GM23338 (cell line): Measurements from ENCODE around the gene SMYD1. TPM values are rescaled to one million over a fixed set of nuclear protein-coding genes. Genes with fewer than 3 reads are reported as not detected.

Experiments
- ATAC-seq: fragments of 200-7000 bp; cut with Tn5 transposase; 3 replicates; pipeline ENCODE4 v1.9.1; 2020
- DNase-seq: peaks from one replicate; pipeline ENCODE4 v3.0.0-alpha.2; 2015; ENCODE audit warnings: low spot score
- H2AFZ ChIP-seq: fragments of 200-600 bp; sonication (generic); 2 replicates; pipeline ENCODE4 v1.8.0; 2016; ENCODE audit warnings: antibody characterized with exemption, mild to moderate bottlenecking, moderate library complexity
- H3F3A ChIP-seq: fragments of 200-600 bp; sonication (generic); replicated peaks from 2 replicates; pipeline ENCODE4 v1.8.0; 2017; ENCODE audit warnings: antibody characterized with exemption, mixed run types, low read depth
- H3K27ac ChIP-seq: fragments of 200-600 bp; sonication (generic); 2 replicates; pipeline ENCODE4 v1.6.1; 2016; ENCODE audit warnings: low read depth
- H3K27me3 ChIP-seq: fragments of 200-600 bp; sonication (generic); 2 replicates; pipeline ENCODE4 v1.8.0; 2016; ENCODE audit warnings: mild to moderate bottlenecking, mixed run types, moderate library complexity; ENCODE audit not compliant: insufficient read depth
- H3K36me3 ChIP-seq: fragments of 200-600 bp; sonication (generic); 2 replicates; pipeline ENCODE4 v1.8.0; 2016; ENCODE audit warnings: mild to moderate bottlenecking; ENCODE audit not compliant: insufficient read depth
- H3K4me1 ChIP-seq: fragments of 200-600 bp; sonication (generic); 2 replicates; pipeline ENCODE4 v1.8.0; 2016; ENCODE audit warnings: mild to moderate bottlenecking, moderate library complexity; ENCODE audit not compliant: insufficient read depth
- H3K4me2 ChIP-seq: fragments of 200-600 bp; sonication (generic); 2 replicates; pipeline ENCODE4 v1.7.1; 2017; ENCODE audit warnings: mixed run types
- H3K4me3 ChIP-seq: fragments of 200-600 bp; sonication (generic); 2 replicates; pipeline ENCODE4 v1.6.1; 2016; ENCODE audit warnings: mixed run types
- H3K79me2 ChIP-seq: fragments of 200-600 bp; sonication (generic); replicated peaks from 2 replicates; pipeline ENCODE4 v1.8.0; 2017; ENCODE audit warnings: mild to moderate bottlenecking; ENCODE audit not compliant: insufficient read depth
- H3K9me2 ChIP-seq: fragments of 200-600 bp; sonication (generic); 2 replicates; pipeline ENCODE4 v1.8.0; 2017; ENCODE audit not compliant: insufficient read depth
- H4K20me1 ChIP-seq: fragments of 200-600 bp; sonication (generic); replicated peaks from 2 replicates; pipeline ENCODE4 v1.8.0; 2017; ENCODE audit warnings: mild to moderate bottlenecking; ENCODE audit not compliant: insufficient read depth
- H3K27ac Mint-ChIP-seq: 2 replicates; pipeline ENCODE4 v1.8.0; 2020; ENCODE audit warnings: inconsistent platforms, mild to moderate bottlenecking, moderate library complexity, mixed read lengths
- H3K27me3 Mint-ChIP-seq: 3 replicates; pipeline ENCODE4 v1.8.0; 2022; ENCODE audit warnings: low read depth, mild to moderate bottlenecking, moderate library complexity, mixed read lengths, inconsistent platforms; ENCODE audit not compliant: insufficient read depth, poor library complexity
- H3K36me3 Mint-ChIP-seq: 3 replicates; pipeline ENCODE4 v1.8.0; 2021; ENCODE audit warnings: low read depth, mild to moderate bottlenecking, inconsistent platforms, moderate library complexity, mixed read lengths
- H3K4me1 Mint-ChIP-seq: 3 replicates; pipeline ENCODE4 v1.8.0; 2020; ENCODE audit warnings: mild to moderate bottlenecking, inconsistent platforms, mixed read lengths
- H3K4me3 Mint-ChIP-seq: 3 replicates; pipeline ENCODE4 v1.8.0; 2021; ENCODE audit warnings: moderate library complexity, mild to moderate bottlenecking, inconsistent platforms, mixed read lengths
- H3K9me3 Mint-ChIP-seq: 3 replicates; pipeline ENCODE4 v1.8.0; 2020; ENCODE audit warnings: moderate library complexity, mild to moderate bottlenecking, inconsistent platforms, mixed read lengths
- CREB1 ChIP-seq: fragments of 250-450 bp; sonication (Bioruptor Pico); IDR thresholded peaks from 2 replicates; pipeline ENCODE4 v1.5.0; 2020; ENCODE audit warnings: low read depth, mild to moderate bottlenecking, moderate library complexity
- CTCF ChIP-seq, 2 experiments: fragments of 200-600 bp in 1 of 2; sonication (generic) in 1 of 2; conservative IDR thresholded peaks; 2 replicates each; pipeline versions ENCODE4 v1.5.1 to v1.6.1; 2016 to 2017; ENCODE audit warnings: antibody characterized with exemption in 2 of 2, low read depth in 2 of 2, mild to moderate bottlenecking in 2 of 2, moderate library complexity in 1 of 2
- ETS1 ChIP-seq: IDR thresholded peaks from 2 replicates; pipeline ENCODE4 v1.6.1; 2016; ENCODE audit warnings: antibody characterized with exemption
- EZH2 ChIP-seq: fragments of 200-600 bp; sonication (generic); IDR thresholded peaks from one replicate; pipeline ENCODE4 v1.8.0; 2017; ENCODE audit warnings: antibody characterized with exemption, mild to moderate bottlenecking, low read depth; ENCODE audit not compliant: unreplicated experiment
- EZH2phosphoT487 ChIP-seq: fragments of 200-600 bp; sonication (generic); IDR thresholded peaks from one replicate; pipeline ENCODE4 v1.8.1; 2018; ENCODE audit warnings: antibody characterized with exemption; ENCODE audit not compliant: unreplicated experiment
- JUNB ChIP-seq: IDR thresholded peaks from one replicate; pipeline ENCODE4 v1.6.1; 2016; ENCODE audit warnings: antibody characterized with exemption; ENCODE audit not compliant: unreplicated experiment
- NANOG ChIP-seq: IDR thresholded peaks from 2 replicates; pipeline ENCODE4 v1.6.1; 2016; ENCODE audit warnings: antibody characterized with exemption, borderline replicate concordance
- POLR2AphosphoS5 ChIP-seq: IDR thresholded peaks from 2 replicates; pipeline ENCODE4 v1.6.1; 2016; ENCODE audit warnings: antibody characterized with exemption, low read depth
- REST ChIP-seq: IDR thresholded peaks from one replicate; pipeline ENCODE4 v1.6.1; 2018; ENCODE audit warnings: antibody characterized with exemption; ENCODE audit not compliant: unreplicated experiment
- STAT1 ChIP-seq: IDR thresholded peaks from one replicate; pipeline ENCODE4 v1.6.1; 2016; ENCODE audit warnings: antibody characterized with exemption; ENCODE audit not compliant: unreplicated experiment
- ZNF114 ChIP-seq: fragments of 250-450 bp; sonication (Bioruptor Pico); IDR thresholded peaks from 2 replicates; pipeline ENCODE4 v1.5.0; 2020; ENCODE audit warnings: mild to moderate bottlenecking, moderate library complexity
- ZNF331 ChIP-seq: fragments of 250-450 bp; sonication (Bioruptor Pico); IDR thresholded peaks from 2 replicates; pipeline ENCODE4 v1.5.0; 2020; ENCODE audit warnings: low read depth, mild to moderate bottlenecking, moderate library complexity
- ZNF462 ChIP-seq: fragments of 250-450 bp; sonication (Bioruptor Pico); IDR thresholded peaks from 2 replicates; pipeline ENCODE4 v1.5.0; 2020; ENCODE audit warnings: mild to moderate bottlenecking, moderate library complexity
- polyA plus RNA-seq: library from polyadenylated mRNA; unstranded; fragments of >200 nt; fragmentation: Nextera tagmentation; extraction: Ambion mirVana; gene quantifications from 2 replicates; pipeline ENCODE4 v1.2.1, GENCODE V29; 2016
- total RNA-seq: library from RNA; depleted of rRNA; stranded (reverse); fragments of >200 nt; shearing (Covaris generic); gene quantifications from 2 replicates; pipeline ENCODE4 v1.2.3, GENCODE V29; 2014

The SMYD1 gene
- total and polyA plus RNA-seq, 2 experiments from 2014 or later, result 0.07 TPM; not detected in 1

- no peak for DNase-seq
- no peaks in the 10 kb centered on the region for H3K79me2 ChIP-seq
- H4K20me1 ChIP-seq, result no peaks in the 10 kb centered on the region
- H3K4me1 ChIP-seq, result 0 out of 2 replicates have a peak, but pooled peaks cover 9% of the 10 kb centered on the region
- H3K27me3 ChIP-seq, result no peaks in the 10 kb centered on the region
- Mint-ChIP-seq H3K27me3 (no peaks in the 10 kb centered on the region), H3K9me3 (no peaks in the 10 kb centered on the region; the same call in 2 of the 3 replicates), H3K4me1 (peaks cover 14% of the 10 kb centered on the region), H3K36me3 (no peaks in the 10 kb centered on the region), H3K27ac (no peak overlapping the region), H3K4me3 (no peak overlapping the region)
- H3K4me3 ChIP-seq, result no peak overlapping the region
- H3K27ac ChIP-seq, result no peak overlapping the region
- no peak overlapping the region; the same call in 1 of the 2 replicates for H2AFZ ChIP-seq
- no peaks in the 10 kb centered on the region for H3F3A ChIP-seq
- H3K4me2 ChIP-seq, result no peak overlapping the region
- no peak for ATAC-seq
- H3K9me2 ChIP-seq, result no peaks in the 10 kb centered on the region
- H3K36me3 ChIP-seq, result no peaks in the 10 kb centered on the region
- no peak for TF ChIP-seq EZH2phosphoT487
- no peak for TF ChIP-seq ZNF114 (CRISPR knock-in tag)
- TF ChIP-seq STAT1, result no peak
- TF ChIP-seq EZH2, result no peak
- TF ChIP-seq CTCF (conservative IDR thresholded peaks at IDR 0.05; ENCODE audit: low read depth in 2 of 2), result no peak
- TF ChIP-seq REST, result no peak
- no peak for TF ChIP-seq ZNF331
- TF ChIP-seq JUNB, result no peak
- TF ChIP-seq CREB1 (CRISPR knock-in tag), result no peak
- TF ChIP-seq ETS1, result no peak
- TF ChIP-seq NANOG, result no peak
- TF ChIP-seq ZNF462 (CRISPR knock-in tag), result no peak
- no peak for TF ChIP-seq POLR2AphosphoS5
Measured at GRCh38 chr2:88086401-88086800, 18.8 kb downstream of the SMYD1 start.
